GM21737 (cell line): ENCODE data around the gene HSD17B13.

Experiments used
- ATAC-seq: cut with Tn5 transposase; IDR thresholded peaks from one replicate; pipeline ENCODE4 v1.9.1; 2021; ENCODE audit warnings: mild to moderate bottlenecking, moderate library complexity; ENCODE audit not compliant: unreplicated experiment

HSD17B13 gene

GRCh38 chr4:87270825-87271224 is 51.9 kb downstream of the HSD17B13 start:
- ATAC-seq, result no peak

DNA sequence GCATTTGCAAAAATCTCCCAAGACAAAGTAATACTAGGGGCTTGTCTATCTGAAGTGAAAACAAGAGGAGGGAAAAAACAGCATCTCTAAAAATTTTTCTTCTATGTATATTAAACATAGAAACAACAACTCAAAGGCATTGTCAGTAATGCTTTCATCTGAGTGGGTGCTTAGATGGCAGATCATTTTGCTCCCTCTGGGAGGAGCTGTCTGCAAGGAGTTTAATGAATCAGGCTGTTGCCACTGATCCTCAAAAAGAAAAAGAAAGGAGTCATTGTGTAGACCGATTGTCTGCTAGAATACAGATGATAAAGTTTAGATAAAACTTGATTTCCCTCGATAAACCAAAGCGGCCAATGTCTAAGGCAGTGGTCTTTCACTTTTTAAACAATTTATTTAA is 52.5 kb downstream of the HSD17B13 start:
- ATAC-seq, result no peak

- ATAC-seq, result no peak
Measured at GRCh38 chr4:87268411-87268810, 54.3 kb downstream of the HSD17B13 start.

DNA sequence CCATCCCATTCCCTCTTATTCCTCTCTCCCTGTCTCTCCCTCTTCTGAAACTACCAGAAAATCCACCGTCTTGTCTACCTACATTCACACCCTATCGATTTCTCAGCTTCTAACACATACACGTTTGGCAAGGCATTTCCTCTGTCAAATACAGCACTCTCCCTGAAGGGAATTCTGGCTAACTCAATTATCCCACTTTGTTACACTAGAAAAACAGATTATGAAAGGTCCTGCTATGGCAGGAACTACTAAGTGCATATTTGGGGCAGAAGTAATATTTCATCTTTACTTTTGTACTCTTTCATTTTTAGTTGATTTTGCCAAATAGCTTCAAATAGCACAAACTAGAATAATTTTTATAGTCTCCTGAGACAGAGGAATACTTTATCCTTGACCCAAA is 55.7 kb downstream of the HSD17B13 start:
- no peak for ATAC-seq

- ATAC-seq, result no peak
Measured at GRCh38 chr4:87262886-87263285, 59.8 kb downstream of the HSD17B13 start.

DNA sequence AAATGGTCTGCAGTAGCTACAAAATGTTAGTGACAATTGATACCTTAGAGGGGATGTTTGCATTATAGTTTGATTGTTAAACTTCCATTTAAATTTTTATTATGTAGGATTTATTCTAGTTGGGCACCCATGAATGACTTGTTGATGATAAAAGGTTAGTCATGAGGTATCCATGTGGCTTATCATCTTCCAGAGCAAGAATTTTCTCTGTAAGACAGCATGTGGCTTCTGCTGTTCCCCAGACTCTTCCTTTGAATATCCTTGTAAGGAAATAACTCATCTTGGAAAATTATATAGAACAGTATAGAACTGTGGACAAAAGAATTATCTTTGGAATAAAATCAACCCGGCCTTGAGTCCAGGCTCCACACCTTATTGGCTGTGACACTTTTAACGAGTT is 62.2 kb downstream of the HSD17B13 start:
- no peak for ATAC-seq

DNA sequence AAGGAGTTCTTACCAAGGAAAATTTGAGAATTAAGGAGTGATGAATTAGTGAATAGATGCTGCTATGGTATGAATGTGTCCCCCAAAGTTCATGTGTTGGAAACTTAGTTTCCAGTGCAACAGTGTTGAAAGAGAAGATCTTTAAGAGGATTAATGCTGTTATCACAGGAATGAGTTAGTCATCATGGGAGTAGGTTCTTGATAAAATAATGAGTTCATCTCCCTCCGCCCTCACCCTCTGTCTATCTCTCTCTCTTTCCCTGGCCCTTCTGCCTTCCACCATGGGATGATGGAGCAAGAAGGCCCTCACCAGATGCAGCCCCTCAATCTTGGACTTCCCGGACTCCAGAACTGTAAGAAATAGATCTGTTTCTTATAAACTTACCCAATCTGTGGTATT is 64.0 kb downstream of the HSD17B13 start:
- no peak for ATAC-seq

- ATAC-seq, result no peak
Measured at GRCh38 chr4:87257523-87257922, 65.2 kb downstream of the HSD17B13 start.

DNA sequence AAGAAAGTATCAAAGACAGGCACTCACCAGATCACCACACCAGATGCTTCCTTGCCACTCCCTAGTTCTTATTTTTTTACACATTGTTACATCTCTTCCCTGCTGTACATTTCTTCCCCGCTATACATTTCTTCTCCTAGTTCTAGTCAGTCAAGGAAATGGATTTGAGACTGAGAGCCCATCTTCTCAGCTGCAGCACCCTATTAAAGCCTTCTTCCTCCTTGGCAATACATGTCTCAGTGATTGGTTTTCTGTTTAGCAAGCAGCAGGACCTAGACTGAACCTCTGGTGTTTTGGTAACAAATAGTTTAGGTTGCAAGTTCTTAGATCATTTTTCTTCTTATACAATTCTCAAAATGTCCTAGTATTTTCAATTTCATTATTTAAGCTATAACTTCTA is 66.9 kb downstream of the HSD17B13 start:
- ATAC-seq, result no peak
